NCI-H460 (cell line): Measurements from ENCODE around the gene VCX3B. TPM values are rescaled to one million over a fixed set of nuclear protein-coding genes. Genes with fewer than 3 reads are reported as not detected.
"Not testable (repeated sequence)": the region's sequence is repeated elsewhere in the genome, so short reads cannot be mapped to it uniquely, and the experiment has no call there.

Experiments
- DNase-seq: peaks from one replicate; pipeline ENCODE4 v3.0.0-alpha.2; 2016; ENCODE audit warnings: low read depth; ENCODE audit errors: extremely low read depth
- polyA plus RNA-seq: library from polyadenylated mRNA; depleted of rRNA; stranded (reverse); fragments of >200 nt; gene quantifications from 2 replicates; pipeline ENCODE4 v1.2.3, GENCODE V29; 2014; cell fraction: nucleus; rRNA removed
- total RNA-seq: library from RNA; depleted of rRNA; stranded (reverse); fragments of >200 nt; shearing (Covaris generic); gene quantifications from 2 replicates; pipeline ENCODE4 v1.2.3, GENCODE V29; 2014; rRNA removed

VCX3B gene
- total RNA-seq: not detected in 2 replicates
- polyA plus RNA-seq: not detected in 2 replicates

- DNase-seq: not testable (repeated sequence)
Measured at GRCh38 chrX:8464530-8464929, at the start of gene VCX3B. Gene VCX3B (plus strand): TSS chrX:8464830. CDS start chrX:8465451, 621 bp downstream.

GRCh38 chrX:8418301-8418700 is 46.3 kb upstream of the VCX3B start:
- no peak for DNase-seq

GRCh38 chrX:8424912-8425311 is 39.7 kb upstream of the VCX3B start:
- DNase-seq: no peak

GRCh38 chrX:8429692-8430249 is 34.9 kb upstream of the VCX3B start:
- DNase-seq: no peak

- no peak for DNase-seq
Measured at GRCh38 chrX:8430444-8430843, 34.2 kb upstream of the VCX3B start.

- no peak for DNase-seq
Measured at GRCh38 chrX:8432396-8432795, 32.2 kb upstream of the VCX3B start.

GRCh38 chrX:8433109-8434062 is 31.2 kb upstream of the VCX3B start:
- no peak for DNase-seq

GRCh38 chrX:8447368-8447767 is 17.3 kb upstream of the VCX3B start:
- DNase-seq: no peak

- not testable (repeated sequence) for DNase-seq
Measured at GRCh38 chrX:8452343-8452742, 12.3 kb upstream of the VCX3B start.

- no peak for DNase-seq
Measured at GRCh38 chrX:8453611-8454010, 11.0 kb upstream of the VCX3B start.

GRCh38 chrX:8455557-8455956 is 9.1 kb upstream of the VCX3B start:
- DNase-seq: no peak

- no peak for DNase-seq
Measured at GRCh38 chrX:8462488-8462887, 2.1 kb upstream of the VCX3B start.

GRCh38 chrX:8484360-8484949 is 19.8 kb downstream of the VCX3B start:
- no peak for DNase-seq

GRCh38 chrX:8495036-8495435 is 30.4 kb downstream of the VCX3B start:
- DNase-seq: not testable (repeated sequence)

- DNase-seq: no peak
Measured at GRCh38 chrX:8500203-8500602, 35.6 kb downstream of the VCX3B start.

- DNase-seq: not testable (repeated sequence)
Measured at GRCh38 chrX:8502101-8502500, 37.5 kb downstream of the VCX3B start.

GRCh38 chrX:8504451-8504850 is 39.8 kb downstream of the VCX3B start:
- no peak for DNase-seq
